Measurements from ENCODE around the gene BORA.

Gene BORA

DNA sequence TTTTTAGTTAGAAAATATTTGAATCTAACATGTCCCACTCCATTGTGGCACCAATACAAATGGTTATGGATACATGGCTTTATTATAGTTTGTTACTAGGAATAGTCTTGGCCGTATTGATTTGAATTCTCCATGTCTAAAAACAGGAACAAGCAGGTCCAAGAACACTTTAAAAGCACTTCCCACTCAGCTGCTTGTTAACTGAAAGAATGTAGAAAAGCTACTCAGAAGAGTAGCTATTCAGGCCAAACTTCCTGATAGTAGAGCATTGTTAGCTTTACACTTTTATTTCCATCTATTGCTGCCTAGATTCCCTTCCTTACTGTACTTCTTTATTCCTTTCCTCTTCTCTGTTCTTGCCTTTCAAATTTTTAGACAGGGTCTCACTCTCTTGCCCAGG is 61.1 kb downstream of the BORA start:
- H3K27me3 Mint-ChIP-seq (ENCODE audit: low read depth): no peaks in the 10 kb centered on the region
- H3K36me3 Mint-ChIP-seq (ENCODE audit: low read depth): peaks cover 50% of the 10 kb centered on the region
- H3K9me3 Mint-ChIP-seq: peaks cover 3% of the 10 kb centered on the region
- peaks cover 10% of the 10 kb centered on the region for H3K4me1 Mint-ChIP-seq
- H3K27ac Mint-ChIP-seq: no peak overlapping the region
- no peak overlapping the region for H3K4me3 Mint-ChIP-seq
- no peak for TF ChIP-seq CTCF (IDR thresholded peaks at IDR 0.05; ENCODE audit: unreplicated experiment in 3 of 3)

- Mint-ChIP-seq H3K9me3 (peaks cover 3% of the 10 kb centered on the region), H3K27ac (no peak overlapping the region), H3K4me3 (no peak overlapping the region), H3K4me1 (no peaks in the 10 kb centered on the region), H3K27me3 (ENCODE audit: low read depth) (no peaks in the 10 kb centered on the region), H3K36me3 (ENCODE audit: low read depth) (peaks cover 64% of the 10 kb centered on the region)
- no peak for TF ChIP-seq CTCF (IDR thresholded peaks at IDR 0.05; ENCODE audit: unreplicated experiment in 3 of 3)
Observed at GRCh38 chr13:72792640-72793039, 64.9 kb downstream of the BORA start.

GRCh38 chr13:72798817-72799216 is 71.1 kb downstream of the BORA start:
- no peak overlapping the region for H3K27ac Mint-ChIP-seq
- no peak for TF ChIP-seq CTCF (IDR thresholded peaks at IDR 0.05; ENCODE audit: unreplicated experiment in 3 of 3)
- H3K36me3 Mint-ChIP-seq (ENCODE audit: low read depth): peaks cover 59% of the 10 kb centered on the region
- no peaks in the 10 kb centered on the region for H3K27me3 Mint-ChIP-seq (ENCODE audit: low read depth)
- no peaks in the 10 kb centered on the region for H3K4me1 Mint-ChIP-seq
- H3K9me3 Mint-ChIP-seq: no peaks in the 10 kb centered on the region
- H3K4me3 Mint-ChIP-seq: no peak overlapping the region

DNA sequence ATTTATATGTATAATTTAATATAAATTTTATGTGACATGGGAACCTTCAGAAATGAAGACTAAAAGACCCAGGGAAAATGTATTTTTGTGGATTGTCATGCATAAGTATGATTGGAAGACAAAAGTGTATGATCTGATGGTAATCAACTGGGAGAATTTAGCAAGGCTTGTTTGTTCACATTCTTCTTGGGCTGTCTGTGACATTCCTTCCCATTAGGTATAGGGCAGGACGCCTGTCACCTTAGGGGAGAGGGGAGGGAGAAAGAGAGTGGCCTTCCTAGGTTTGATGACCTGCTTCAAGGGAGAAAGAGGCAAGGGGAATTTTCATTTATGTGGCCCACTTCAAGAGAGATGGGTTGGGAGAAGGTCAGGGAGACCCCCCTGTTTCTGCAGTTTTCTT is 76.6 kb downstream of the BORA start:
- Mint-ChIP-seq H3K27ac (no peak overlapping the region), H3K4me3 (no peak overlapping the region), H3K27me3 (ENCODE audit: low read depth) (no peaks in the 10 kb centered on the region), H3K4me1 (no peaks in the 10 kb centered on the region), H3K36me3 (ENCODE audit: low read depth) (peaks cover 51% of the 10 kb centered on the region), H3K9me3 (no peaks in the 10 kb centered on the region)
- no peak for TF ChIP-seq CTCF (IDR thresholded peaks at IDR 0.05; ENCODE audit: unreplicated experiment in 3 of 3)

All from nephron (organoid).